ENCODE data around the gene TCFL5.
A peak's percentile ranks its signal among the peaks of the same experiment; 100 is the strongest.
"Not testable (repeated sequence)": the region's sequence is repeated elsewhere in the genome, so short reads cannot be mapped to it uniquely, and the experiment has no call there.

The TCFL5 gene

GRCh38 chr20:62873681-62874031 is 12.0 kb upstream of the TCFL5 start:
- TF ChIP-seq, protein P1, sequence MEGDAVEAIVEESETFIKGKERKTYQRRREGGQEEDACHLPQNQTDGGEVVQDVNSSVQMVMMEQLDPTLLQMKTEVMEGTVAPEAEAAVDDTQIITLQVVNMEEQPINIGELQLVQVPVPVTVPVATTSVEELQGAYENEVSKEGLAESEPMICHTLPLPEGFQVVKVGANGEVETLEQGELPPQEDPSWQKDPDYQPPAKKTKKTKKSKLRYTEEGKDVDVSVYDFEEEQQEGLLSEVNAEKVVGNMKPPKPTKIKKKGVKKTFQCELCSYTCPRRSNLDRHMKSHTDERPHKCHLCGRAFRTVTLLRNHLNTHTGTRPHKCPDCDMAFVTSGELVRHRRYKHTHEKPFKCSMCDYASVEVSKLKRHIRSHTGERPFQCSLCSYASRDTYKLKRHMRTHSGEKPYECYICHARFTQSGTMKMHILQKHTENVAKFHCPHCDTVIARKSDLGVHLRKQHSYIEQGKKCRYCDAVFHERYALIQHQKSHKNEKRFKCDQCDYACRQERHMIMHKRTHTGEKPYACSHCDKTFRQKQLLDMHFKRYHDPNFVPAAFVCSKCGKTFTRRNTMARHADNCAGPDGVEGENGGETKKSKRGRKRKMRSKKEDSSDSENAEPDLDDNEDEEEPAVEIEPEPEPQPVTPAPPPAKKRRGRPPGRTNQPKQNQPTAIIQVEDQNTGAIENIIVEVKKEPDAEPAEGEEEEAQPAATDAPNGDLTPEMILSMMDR (conservative IDR thresholded peaks at IDR 0.05; ENCODE audit: low read length), result peak; percentile 54
- Histone ChIP-seq H3K9ac (ENCODE audit: low read depth, low read length, poor library complexity, severe bottlenecking) (peak overlapping the region; percentile 39), H3K4me2 (ENCODE audit: low read depth, low read length, poor library complexity, severe bottlenecking) (peak overlapping the region; percentile 46), H2AFZ (ENCODE audit: low read length) (peak overlapping the region; percentile 55), H3K4me1 (ENCODE audit: insufficient read depth, low read length, poor library complexity, severe bottlenecking) (peaks cover 11% of the 10 kb centered on the region), H3K4me3 (ENCODE audit: low read length, poor library complexity, severe bottlenecking) (peak overlapping the region; percentile 60)
- H3K27me3 ChIP-seq (ENCODE audit: insufficient read depth, low read length, poor library complexity, severe bottlenecking); H3K9me3 ChIP-seq (ENCODE audit: insufficient read depth, low read depth, low read length); H3K9me2 ChIP-seq (replicated peaks; ENCODE audit: low read depth, low read length); H3F3A ChIP-seq (ENCODE audit: low read depth); H3K36me3 ChIP-seq (ENCODE audit: insufficient read depth, low read length); H4K20me1 ChIP-seq (ENCODE audit: insufficient read depth, low read length, poor library complexity, severe bottlenecking); H3K79me2 ChIP-seq (ENCODE audit: insufficient read depth, low read length): not testable (repeated sequence)

DNA sequence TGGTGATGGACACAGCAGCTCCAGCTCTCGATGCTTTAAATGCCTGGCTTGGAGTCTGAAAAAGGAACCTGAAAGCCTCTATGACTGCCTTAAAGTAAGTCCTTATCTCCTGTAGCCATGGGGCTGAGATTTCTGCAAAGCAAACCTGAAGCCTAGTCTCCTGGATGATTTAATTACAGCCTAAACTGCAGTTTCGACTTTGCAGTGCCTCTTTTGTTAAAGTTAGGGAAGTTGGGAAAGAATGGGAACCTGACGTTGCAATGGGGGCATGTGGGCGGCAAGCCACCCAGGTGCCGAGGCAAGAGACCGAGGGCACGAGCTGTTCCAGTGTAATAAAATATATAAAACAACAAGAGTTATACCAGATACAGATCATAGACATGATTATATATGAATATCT is 11.7 kb upstream of the TCFL5 start:
- peaks cover 10% of the 10 kb centered on the region for H3F3A ChIP-seq (ENCODE audit: low read depth)
- H3K79me2 ChIP-seq (ENCODE audit: insufficient read depth, low read length), result no peaks in the 10 kb centered on the region
- H3K4me2 ChIP-seq (ENCODE audit: low read depth, low read length, poor library complexity, severe bottlenecking), result peak overlapping the region; percentile 46
- peak overlapping the region; percentile 60 for H3K4me3 ChIP-seq (ENCODE audit: low read length, poor library complexity, severe bottlenecking)
- no peak overlapping the region for H2AFZ ChIP-seq (ENCODE audit: low read length)
- H3K27me3 ChIP-seq (ENCODE audit: insufficient read depth, low read length, poor library complexity, severe bottlenecking), result no peaks in the 10 kb centered on the region
- peak overlapping the region; percentile 39 for H3K9ac ChIP-seq (ENCODE audit: low read depth, low read length, poor library complexity, severe bottlenecking)
- TF ChIP-seq, protein P1 (conservative IDR thresholded peaks at IDR 0.05; ENCODE audit: low read length), result no peak
- no peak for TF ChIP-seq EZH2phosphoT487 (IDR thresholded peaks at IDR 0.05; ENCODE audit: borderline replicate concordance)
- no peaks in the 10 kb centered on the region for H4K20me1 ChIP-seq (ENCODE audit: insufficient read depth, low read length, poor library complexity, severe bottlenecking)
- H3K9me2 ChIP-seq (replicated peaks; ENCODE audit: low read depth, low read length), result no peaks in the 10 kb centered on the region
- H3K4me1 ChIP-seq (ENCODE audit: insufficient read depth, low read length, poor library complexity, severe bottlenecking), result peaks cover 11% of the 10 kb centered on the region
- H3K36me3 ChIP-seq (ENCODE audit: insufficient read depth, low read length), result no peaks in the 10 kb centered on the region
- H3K9me3 ChIP-seq (ENCODE audit: insufficient read depth, low read depth, low read length), result no peaks in the 10 kb centered on the region

DNA sequence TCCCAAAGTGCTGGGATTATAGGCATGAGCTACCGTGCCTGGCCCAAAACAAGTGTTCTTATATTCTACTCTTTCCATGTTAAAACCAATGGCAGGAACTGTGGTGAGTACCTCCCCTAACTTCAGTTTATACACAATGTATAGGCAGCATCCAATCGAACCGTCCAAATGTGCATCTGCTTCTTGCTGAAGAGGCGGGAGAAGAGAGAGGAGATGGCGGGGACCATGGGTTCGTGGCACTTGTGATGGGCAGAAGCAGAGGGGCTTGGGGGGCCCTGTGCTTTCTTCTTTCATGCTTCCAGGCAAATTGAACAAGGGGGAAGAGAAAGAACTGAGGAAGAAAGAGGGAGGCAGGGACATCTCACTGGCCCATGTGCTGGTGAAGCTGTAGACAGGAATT is 11.2 kb upstream of the TCFL5 start:
- no peaks in the 10 kb centered on the region for H3K36me3 ChIP-seq (ENCODE audit: insufficient read depth, low read length)
- H3K9me2 ChIP-seq (replicated peaks; ENCODE audit: low read depth, low read length), result no peaks in the 10 kb centered on the region
- TF ChIP-seq, protein P1 (conservative IDR thresholded peaks at IDR 0.05; ENCODE audit: low read length), result no peak
- TF ChIP-seq EZH2phosphoT487 (IDR thresholded peaks at IDR 0.05; ENCODE audit: borderline replicate concordance), result no peak
- H3K9ac ChIP-seq (ENCODE audit: low read depth, low read length, poor library complexity, severe bottlenecking), result no peak overlapping the region
- H3K4me3 ChIP-seq (ENCODE audit: low read length, poor library complexity, severe bottlenecking), result no peak overlapping the region
- H3K4me2 ChIP-seq (ENCODE audit: low read depth, low read length, poor library complexity, severe bottlenecking), result no peak overlapping the region
- H3K79me2 ChIP-seq (ENCODE audit: insufficient read depth, low read length), result no peaks in the 10 kb centered on the region
- no peak overlapping the region for H2AFZ ChIP-seq (ENCODE audit: low read length)
- H3F3A ChIP-seq (ENCODE audit: low read depth), result peaks cover 9% of the 10 kb centered on the region
- H4K20me1 ChIP-seq (ENCODE audit: insufficient read depth, low read length, poor library complexity, severe bottlenecking), result no peaks in the 10 kb centered on the region
- no peaks in the 10 kb centered on the region for H3K9me3 ChIP-seq (ENCODE audit: insufficient read depth, low read depth, low read length)
- no peaks in the 10 kb centered on the region for H3K27me3 ChIP-seq (ENCODE audit: insufficient read depth, low read length, poor library complexity, severe bottlenecking)
- peaks cover 11% of the 10 kb centered on the region for H3K4me1 ChIP-seq (ENCODE audit: insufficient read depth, low read length, poor library complexity, severe bottlenecking)
